Activated B cell treated with CpG ODN at 0.5 μM for 24 hours (primary cell): ENCODE results near the gene TRERF1. TPM values are rescaled to one million over a fixed set of nuclear protein-coding genes. Genes with fewer than 3 reads are reported as not detected.
"Not testable (repeated sequence)": the region's sequence is repeated elsewhere in the genome, so short reads cannot be mapped to it uniquely, and the experiment has no call there.

Source experiments
- ATAC-seq: fragments of 200-7000 bp; cut with Tn5 transposase; one replicate; pipeline ENCODE4 v1.10.0; 2021; ENCODE audit warnings: low read depth, mild to moderate bottlenecking, moderate library complexity
- CTCF ChIA-PET: fragments of 350-600 bp; sonication (Branson Sonifier 250); formaldehyde crosslinking; loops from one replicate; lab custom pipeline; 2021; ENCODE audit warnings: antibody characterized with exemption; lab: Charles Lee
- POLR2A ChIA-PET: fragments of 350-600 bp; sonication (Branson Sonifier 250); formaldehyde crosslinking; loops from one replicate; lab custom pipeline; 2021; ENCODE audit warnings: antibody characterized with exemption; lab: Charles Lee
- DNase-seq: peaks from one replicate; pipeline ENCODE4 v3.0.0; 2022
- H3K27ac Mint-ChIP-seq: one replicate; pipeline ENCODE4 v1.8.0; 2020; ENCODE audit warnings: mixed read lengths
- H3K27me3 Mint-ChIP-seq: one replicate; pipeline ENCODE4 v1.8.0; 2021; ENCODE audit warnings: mixed read lengths
- H3K36me3 Mint-ChIP-seq: one replicate; pipeline ENCODE4 v1.8.0; 2021; ENCODE audit warnings: low read depth, mixed read lengths
- H3K4me1 Mint-ChIP-seq: one replicate; pipeline ENCODE4 v1.8.0; 2021; ENCODE audit warnings: mixed read lengths
- H3K4me3 Mint-ChIP-seq: one replicate; pipeline ENCODE4 v1.8.0; 2020; ENCODE audit warnings: mild to moderate bottlenecking, mixed read lengths
- H3K9me3 Mint-ChIP-seq: one replicate; pipeline ENCODE4 v1.8.0; 2020; ENCODE audit warnings: mixed read lengths
- CTCF ChIP-seq: fragments of 200-600 bp; IDR thresholded peaks from one replicate; pipeline ENCODE4 v1.8.0; 2022; ENCODE audit warnings: antibody characterized with exemption, mild to moderate bottlenecking
- intact Hi-C: fragments of 100-400 bp; cut with micrococcal nuclease; formaldehyde crosslinking; loops from one replicate; pipeline ENCODE4 v1.15.1; 2024
- total RNA-seq: library from RNA; stranded (reverse); gene quantifications from 2 replicates; pipeline ENCODE4 v1.2.3, GENCODE V29; 2022

The TRERF1 gene
- total RNA-seq, 1 donor from 2014 or later: 4.1 TPM

- ATAC-seq (no peak), DNase-seq (no peak)
- Mint-ChIP-seq H3K36me3 (peaks cover 2% of the 10 kb centered on the region), H3K27me3 (peaks cover 8% of the 10 kb centered on the region), H3K4me3 (no peak overlapping the region), H3K27ac (no peak overlapping the region), H3K9me3 (peaks cover 14% of the 10 kb centered on the region), H3K4me1 (no peaks in the 10 kb centered on the region)
- CTCF ChIA-PET: no interaction called here
- intact Hi-C loops: no loop called here
- POLR2A ChIA-PET: no interaction called here
- no peak for TF ChIP-seq CTCF
Measured at GRCh38 chr6:42467651-42468050, 15.9 kb upstream of the TRERF1 start.

DNA sequence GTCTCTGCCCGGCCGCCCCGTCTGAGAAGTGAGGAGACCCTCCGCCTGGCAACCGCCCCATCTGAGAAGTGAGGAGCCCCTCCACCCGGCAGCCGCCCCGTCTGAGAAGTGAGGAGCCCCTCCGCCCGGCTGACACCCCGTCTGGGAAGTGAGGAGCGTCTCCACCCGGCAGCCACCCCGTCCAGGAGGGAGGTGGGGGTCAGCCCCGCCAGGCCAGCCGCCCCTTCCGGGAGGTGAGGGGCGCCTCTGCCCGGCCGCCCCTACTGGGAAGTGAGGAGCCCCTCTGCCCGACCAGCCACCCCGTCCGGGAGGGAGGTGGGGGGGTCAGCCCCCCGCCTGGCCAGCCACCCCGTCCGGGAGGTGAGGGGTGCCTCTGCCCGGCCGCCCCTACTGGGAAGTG is 14.7 kb upstream of the TRERF1 start:
- H3K36me3 Mint-ChIP-seq, CTCF ChIA-PET, H3K4me3 Mint-ChIP-seq, DNase-seq, H3K27ac Mint-ChIP-seq, ATAC-seq, H3K4me1 Mint-ChIP-seq, POLR2A ChIA-PET, intact Hi-C loops, H3K27me3 Mint-ChIP-seq: not testable (repeated sequence)
- peaks cover 14% of the 10 kb centered on the region for H3K9me3 Mint-ChIP-seq

DNA sequence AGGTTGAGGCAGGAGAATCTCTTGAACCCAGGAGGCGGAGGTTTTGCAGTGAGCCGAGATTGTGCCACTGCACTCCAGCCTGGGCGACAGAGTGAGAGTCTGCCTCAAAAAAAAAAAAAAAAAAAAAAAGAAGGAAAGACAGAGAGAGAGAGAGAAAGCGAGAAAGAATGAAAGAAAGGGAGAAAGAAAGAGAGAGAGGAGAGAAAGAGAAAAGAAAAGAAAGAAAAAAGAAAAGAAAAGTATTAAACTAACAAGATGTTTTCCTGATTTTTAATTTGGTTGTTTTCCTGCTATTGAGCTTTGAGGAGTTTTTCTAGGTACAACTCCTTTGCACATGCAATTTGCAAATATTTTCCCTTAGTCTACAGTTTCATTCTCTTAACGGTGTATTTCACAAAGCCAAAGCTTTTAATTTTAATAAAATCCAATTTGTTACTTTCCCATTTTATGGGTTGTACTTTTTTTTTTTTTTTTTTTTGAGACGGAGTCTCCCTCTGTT is 10.8 kb upstream of the TRERF1 start:
- Mint-ChIP-seq H3K36me3 (no peaks in the 10 kb centered on the region), H3K4me1 (no peaks in the 10 kb centered on the region), H3K27me3 (peaks cover 4% of the 10 kb centered on the region), H3K4me3 (no peak overlapping the region), H3K9me3 (no peaks in the 10 kb centered on the region), H3K27ac (no peak overlapping the region)
- CTCF ChIA-PET: no interaction called here
- TF ChIP-seq CTCF: no peak
- intact Hi-C loops: no loop called here
- DNase-seq (no peak), ATAC-seq (no peak)
- POLR2A ChIA-PET: interaction anchor here (0.6 kb wide), 5 partner anchors 42 to 719 kb away, joined by 3 to 9 read pairs (median 7); partner anchors contain the start of gene CUL9

DNA sequence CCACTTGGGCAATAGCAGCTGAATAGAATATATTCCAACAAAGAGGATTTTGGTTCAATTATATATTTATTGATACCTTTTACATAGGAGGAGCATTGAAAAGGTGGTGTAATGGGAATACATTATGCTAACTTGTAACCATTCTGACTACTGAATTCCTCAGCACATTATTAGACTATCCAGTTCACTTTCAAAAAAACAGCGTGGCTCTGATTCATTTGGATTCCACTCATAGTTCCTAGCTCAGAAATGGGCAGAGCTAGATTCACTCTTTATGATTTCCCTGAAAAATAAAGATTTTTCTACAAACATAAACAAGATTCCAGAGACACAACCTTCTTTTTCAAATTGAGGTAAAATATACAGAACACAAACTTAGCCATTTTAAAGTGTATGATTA is 9.2 kb upstream of the TRERF1 start:
- no peak overlapping the region for H3K27ac Mint-ChIP-seq
- no peaks in the 10 kb centered on the region for H3K4me1 Mint-ChIP-seq
- POLR2A ChIA-PET: no interaction called here
- intact Hi-C loops: no loop called here
- CTCF ChIA-PET: no interaction called here
- H3K4me3 Mint-ChIP-seq: no peak overlapping the region
- H3K36me3 Mint-ChIP-seq: no peaks in the 10 kb centered on the region
- DNase-seq (no peak), ATAC-seq (no peak)
- peaks cover 4% of the 10 kb centered on the region for H3K27me3 Mint-ChIP-seq
- TF ChIP-seq CTCF: no peak
- H3K9me3 Mint-ChIP-seq: no peaks in the 10 kb centered on the region

DNA sequence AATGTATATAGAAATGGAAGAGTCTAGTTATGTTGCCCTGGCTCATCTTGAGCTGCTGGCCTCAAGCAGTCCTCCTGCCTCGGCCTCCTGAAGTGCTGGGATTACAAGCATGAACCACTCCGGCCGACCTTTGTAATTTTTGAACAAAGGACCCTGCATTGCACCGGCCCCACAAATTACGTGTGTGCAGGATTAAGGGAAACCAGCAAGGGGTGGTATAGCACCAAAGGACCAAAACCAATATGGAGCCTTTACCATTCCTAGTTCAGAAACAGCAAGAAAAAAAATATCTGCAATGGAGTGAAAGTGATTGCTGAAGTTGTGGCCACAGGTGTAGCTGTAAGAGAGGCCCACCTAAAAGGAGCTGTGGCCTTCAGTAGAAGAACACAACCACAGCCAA is 8.2 kb upstream of the TRERF1 start:
- DNase-seq: no peak
- H3K27me3 Mint-ChIP-seq: no peaks in the 10 kb centered on the region
- H3K36me3 Mint-ChIP-seq: no peaks in the 10 kb centered on the region
- no peak for ATAC-seq
- intact Hi-C loops: no loop called here
- no peak overlapping the region for H3K4me3 Mint-ChIP-seq
- no peak overlapping the region for H3K27ac Mint-ChIP-seq
- no peak for TF ChIP-seq CTCF
- no peaks in the 10 kb centered on the region for H3K4me1 Mint-ChIP-seq
- no peaks in the 10 kb centered on the region for H3K9me3 Mint-ChIP-seq
- POLR2A ChIA-PET: interaction anchor here (0.5 kb wide), 1 partner anchor 12 kb away, joined by 3 read pairs; no protein-coding TSS in a partner anchor
- CTCF ChIA-PET: no interaction called here

- no peak overlapping the region for H3K27ac Mint-ChIP-seq
- DNase-seq (no peak), ATAC-seq (no peak)
- peaks cover 32% of the 10 kb centered on the region for H3K4me1 Mint-ChIP-seq
- peak overlapping the region; percentile 90 for H3K4me3 Mint-ChIP-seq
- H3K9me3 Mint-ChIP-seq: no peaks in the 10 kb centered on the region
- peaks cover 4% of the 10 kb centered on the region for H3K36me3 Mint-ChIP-seq
- ChIA-PET POLR2A (interaction anchor here (0.7 to 2.2 kb wide), 2 partner anchors 19 to 66 kb away, joined by 4 to 9 read pairs; no protein-coding TSS in a partner anchor), CTCF (interaction anchor here (1.1 to 1.3 kb wide), 2 partner anchors 77 to 93 kb away, joined by 3 to 5 read pairs; no protein-coding TSS in a partner anchor)
- peaks cover 3% of the 10 kb centered on the region for H3K27me3 Mint-ChIP-seq
- no peak for TF ChIP-seq CTCF
- intact Hi-C loops: loop anchor here (5.0 kb wide), 2 partner anchors 68 to 142 kb away; no protein-coding TSS in a partner anchor
Measured at GRCh38 chr6:42454428-42454791, 2.7 kb upstream of the TRERF1 start.
